SK-N-SH treated with all-trans-retinoic acid at 6 μM for 48 hours (cell line): ENCODE results near the gene SPP1.

ENCODE experiments used
- ATAC-seq: fragments of 200-7000 bp; cut with Tn5 transposase; 3 replicates; pipeline ENCODE4 v1.9.1; 2020; ENCODE audit warnings: mild to moderate bottlenecking, moderate library complexity
- ARNTL ChIP-seq: fragments of 450-650 bp; formaldehyde crosslinking; IDR thresholded peaks from 2 replicates; pipeline ENCODE4 v1.5.0; 2020; ENCODE audit warnings: low read depth, mild to moderate bottlenecking, moderate library complexity, borderline replicate concordance
- BACH2 ChIP-seq: fragments of 250-450 bp; sonication (Bioruptor Pico); IDR thresholded peaks from 2 replicates; pipeline ENCODE4 v1.9.0; 2021; ENCODE audit warnings: mild to moderate bottlenecking, borderline replicate concordance
- CREB5 ChIP-seq: fragments of 250-450 bp; sonication (Bioruptor Pico); IDR thresholded peaks from 2 replicates; pipeline ENCODE4 v1.5.1; 2020; ENCODE audit warnings: low read depth, mild to moderate bottlenecking, moderate library complexity
- ESRRG ChIP-seq: fragments of 250-450 bp; sonication (Bioruptor Pico); IDR thresholded peaks from 2 replicates; pipeline ENCODE4 v1.6.1; 2021; ENCODE audit warnings: mild to moderate bottlenecking
- GLIS3 ChIP-seq: fragments of 250-450 bp; sonication (Bioruptor Pico); IDR thresholded peaks from 2 replicates; pipeline ENCODE4 v1.5.0; 2020; ENCODE audit warnings: mild to moderate bottlenecking, moderate library complexity
- ISL1 ChIP-seq: fragments of 250-450 bp; sonication (Bioruptor Pico); IDR thresholded peaks from 2 replicates; pipeline ENCODE4 v2.1.2; 2022; ENCODE audit warnings: mild to moderate bottlenecking, moderate library complexity
- OSR1 ChIP-seq: fragments of 250-450 bp; sonication (Bioruptor Pico); IDR thresholded peaks from 2 replicates; pipeline ENCODE4 v1.8.0; 2022; ENCODE audit warnings: moderate library complexity, mild to moderate bottlenecking, inconsistent platforms
- PATZ1 ChIP-seq: fragments of 250-450 bp; sonication (Bioruptor Pico); IDR thresholded peaks from 2 replicates; pipeline ENCODE4 v1.8.0; 2020; ENCODE audit warnings: mild to moderate bottlenecking, moderate library complexity, borderline replicate concordance
- PPARA ChIP-seq: fragments of 250-450 bp; sonication (Bioruptor Pico); IDR thresholded peaks from 2 replicates; pipeline ENCODE4 v1.5.0; 2020; ENCODE audit warnings: mild to moderate bottlenecking, borderline replicate concordance
- SNAI2 ChIP-seq: fragments of 250-450 bp; sonication (Bioruptor Pico); IDR thresholded peaks from 2 replicates; pipeline ENCODE4 v1.5.0; 2020; ENCODE audit warnings: mild to moderate bottlenecking, moderate library complexity
- TCF4 ChIP-seq: fragments of 250-450 bp; sonication (Bioruptor Pico); IDR thresholded peaks from 2 replicates; pipeline ENCODE4 v1.8.0; 2021; ENCODE audit warnings: mild to moderate bottlenecking, moderate library complexity, borderline replicate concordance
- TOX ChIP-seq: fragments of 250-450 bp; sonication (Bioruptor Pico); IDR thresholded peaks from 2 replicates; pipeline ENCODE4 v1.8.0; 2021; ENCODE audit warnings: mild to moderate bottlenecking, moderate library complexity, borderline replicate concordance
- ZC3H10 ChIP-seq: fragments of 250-450 bp; sonication (Bioruptor Pico); IDR thresholded peaks from 2 replicates; pipeline ENCODE4 v1.5.1; 2021; ENCODE audit warnings: mild to moderate bottlenecking, moderate library complexity
- ZFP3 ChIP-seq: fragments of 250-450 bp; sonication (Bioruptor Pico); IDR thresholded peaks from 2 replicates; pipeline ENCODE4 v1.5.0; 2020; ENCODE audit warnings: mild to moderate bottlenecking, moderate library complexity
- ZFP30 ChIP-seq: fragments of 450-650 bp; formaldehyde crosslinking; IDR thresholded peaks from 2 replicates; pipeline ENCODE4 v1.5.0; 2022; ENCODE audit warnings: mild to moderate bottlenecking, moderate library complexity
- ZNF565 ChIP-seq: fragments of 450-650 bp; formaldehyde crosslinking; conservative IDR thresholded peaks from 2 replicates; pipeline ENCODE4 v1.5.0; 2020; ENCODE audit warnings: low read depth, mild to moderate bottlenecking, moderate library complexity
- ZNF70 ChIP-seq: fragments of 450-650 bp; formaldehyde crosslinking; IDR thresholded peaks from 2 replicates; pipeline ENCODE4 v1.5.0; 2020; ENCODE audit warnings: mild to moderate bottlenecking, moderate library complexity
- ZNF8 ChIP-seq: fragments of 450-650 bp; formaldehyde crosslinking; IDR thresholded peaks from 2 replicates; pipeline ENCODE4 v1.5.0; 2020; ENCODE audit warnings: mild to moderate bottlenecking, moderate library complexity
- TF ChIP-seq, protein P1 (sequence below): fragments of 250-450 bp; sonication (Bioruptor Pico); IDR thresholded peaks from 2 replicates; pipeline ENCODE4 v1.8.0; 2021; ENCODE audit warnings: low read depth, mild to moderate bottlenecking, moderate library complexity, borderline replicate concordance
- TF ChIP-seq, protein P2 (sequence below): fragments of 250-450 bp; sonication (Bioruptor Pico); IDR thresholded peaks from 2 replicates; pipeline ENCODE4 v1.5.1; 2021; ENCODE audit warnings: mild to moderate bottlenecking, moderate library complexity

SPP1 gene

DNA sequence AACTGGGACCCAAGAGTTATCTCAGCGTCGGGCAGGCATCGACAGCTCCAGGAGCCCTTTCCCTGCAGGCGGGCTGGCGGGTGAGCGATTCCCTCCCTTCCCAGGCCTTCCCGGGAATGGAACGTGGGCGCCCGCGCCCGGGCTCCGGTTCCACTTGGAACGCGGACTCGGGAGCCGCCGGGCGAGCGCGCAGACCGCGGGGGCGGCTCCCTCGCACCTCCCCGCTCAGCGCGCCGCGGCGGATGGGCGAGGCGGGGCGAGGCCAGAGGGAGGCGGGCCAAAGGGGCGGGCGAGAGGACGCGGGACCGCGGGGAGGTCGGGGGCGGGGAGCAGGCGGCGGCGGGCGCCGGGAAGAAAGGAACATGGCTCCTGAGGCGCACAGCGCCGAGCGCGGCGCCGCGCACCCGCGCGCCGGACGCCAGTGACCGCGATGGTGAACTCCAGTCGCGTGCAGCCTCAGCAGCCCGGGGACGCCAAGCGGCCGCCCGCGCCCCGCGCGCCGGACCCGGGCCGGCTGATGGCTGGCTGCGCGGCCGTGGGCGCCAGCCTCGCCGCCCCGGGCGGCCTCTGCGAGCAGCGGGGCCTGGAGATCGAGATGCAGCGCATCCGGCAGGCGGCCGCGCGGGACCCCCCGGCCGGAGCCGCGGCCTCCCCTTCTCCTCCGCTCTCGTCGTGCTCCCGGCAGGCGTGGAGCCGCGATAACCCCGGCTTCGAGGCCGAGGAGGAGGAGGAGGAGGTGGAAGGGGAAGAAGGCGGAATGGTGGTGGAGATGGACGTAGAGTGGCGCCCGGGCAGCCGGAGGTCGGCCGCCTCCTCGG lies 32.0 kb downstream of the SPP1 start, which contains the start of gene PKD2:
Gene PKD2, plus strand, starts transcription at position 332 of the 818 bp plus-strand sequence. Its CDS starts 99 bp downstream, at position 431.
- TF ChIP-seq ARNTL (CRISPR knock-in tag): no peak
- TF ChIP-seq ZC3H10: no peak
- no peak for TF ChIP-seq PPARA (CRISPR knock-in tag)
- no peak for TF ChIP-seq ZNF8 (CRISPR knock-in tag)
- no peak for TF ChIP-seq CREB5 (CRISPR knock-in tag)
- TF ChIP-seq ESRRG (CRISPR knock-in tag): no peak
- no peak for TF ChIP-seq ZFP30 (CRISPR knock-in tag)
- TF ChIP-seq, protein P1, sequence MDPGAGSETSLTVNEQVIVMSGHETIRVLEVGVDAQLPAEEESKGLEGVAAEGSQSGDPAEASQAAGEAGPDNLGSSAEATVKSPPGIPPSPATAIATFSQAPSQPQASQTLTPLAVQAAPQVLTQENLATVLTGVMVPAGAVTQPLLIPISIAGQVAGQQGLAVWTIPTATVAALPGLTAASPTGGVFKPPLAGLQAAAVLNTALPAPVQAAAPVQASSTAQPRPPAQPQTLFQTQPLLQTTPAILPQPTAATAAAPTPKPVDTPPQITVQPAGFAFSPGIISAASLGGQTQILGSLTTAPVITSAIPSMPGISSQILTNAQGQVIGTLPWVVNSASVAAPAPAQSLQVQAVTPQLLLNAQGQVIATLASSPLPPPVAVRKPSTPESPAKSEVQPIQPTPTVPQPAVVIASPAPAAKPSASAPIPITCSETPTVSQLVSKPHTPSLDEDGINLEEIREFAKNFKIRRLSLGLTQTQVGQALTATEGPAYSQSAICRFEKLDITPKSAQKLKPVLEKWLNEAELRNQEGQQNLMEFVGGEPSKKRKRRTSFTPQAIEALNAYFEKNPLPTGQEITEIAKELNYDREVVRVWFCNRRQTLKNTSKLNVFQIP (CRISPR knock-in tag): no peak
- TF ChIP-seq OSR1 (CRISPR knock-in tag): no peak
- no peak for TF ChIP-seq BACH2 (CRISPR knock-in tag)
- TF ChIP-seq, protein P2, sequence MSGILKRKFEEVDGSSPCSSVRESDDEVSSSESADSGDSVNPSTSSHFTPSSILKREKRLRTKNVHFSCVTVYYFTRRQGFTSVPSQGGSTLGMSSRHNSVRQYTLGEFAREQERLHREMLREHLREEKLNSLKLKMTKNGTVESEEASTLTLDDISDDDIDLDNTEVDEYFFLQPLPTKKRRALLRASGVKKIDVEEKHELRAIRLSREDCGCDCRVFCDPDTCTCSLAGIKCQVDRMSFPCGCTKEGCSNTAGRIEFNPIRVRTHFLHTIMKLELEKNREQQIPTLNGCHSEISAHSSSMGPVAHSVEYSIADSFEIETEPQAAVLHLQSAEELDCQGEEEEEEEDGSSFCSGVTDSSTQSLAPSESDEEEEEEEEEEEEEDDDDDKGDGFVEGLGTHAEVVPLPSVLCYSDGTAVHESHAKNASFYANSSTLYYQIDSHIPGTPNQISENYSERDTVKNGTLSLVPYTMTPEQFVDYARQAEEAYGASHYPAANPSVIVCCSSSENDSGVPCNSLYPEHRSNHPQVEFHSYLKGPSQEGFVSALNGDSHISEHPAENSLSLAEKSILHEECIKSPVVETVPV: no peak
- no peak for TF ChIP-seq ZFP3 (CRISPR knock-in tag)
- no peak for TF ChIP-seq SNAI2 (CRISPR knock-in tag)
- TF ChIP-seq, all 23 proteins: peak for 0
- peak; percentile 89 for ATAC-seq

GRCh38 chr4:88008122-88008742 lies 32.7 kb downstream of the SPP1 start:
- peak; percentile 69 for ATAC-seq

DNA sequence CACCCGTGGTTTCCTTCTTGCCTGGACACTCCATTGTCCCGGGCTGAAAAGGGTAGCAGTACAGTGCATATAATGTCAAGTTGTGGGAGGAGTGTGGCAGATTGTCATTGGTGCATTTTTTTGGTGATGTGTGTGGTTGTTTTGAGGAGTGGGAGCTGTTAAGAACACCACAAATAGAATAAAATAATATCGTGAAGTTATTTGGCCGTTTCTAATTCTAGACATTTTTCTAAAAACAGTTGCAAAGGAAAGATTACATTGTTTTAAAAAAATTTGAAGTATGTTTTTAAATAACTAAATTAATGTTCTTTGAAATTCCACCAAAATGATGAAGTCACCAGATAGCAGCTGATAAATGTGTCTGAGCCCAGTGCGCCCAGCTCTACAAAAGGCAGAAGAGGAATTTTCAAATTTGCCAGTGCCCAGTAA lies 33.2 kb downstream of the SPP1 start:
- TF ChIP-seq ISL1 (CRISPR knock-in tag): peak; percentile 77
- peak; percentile 89 for TF ChIP-seq CREB5 (CRISPR knock-in tag)
- no peak for TF ChIP-seq PPARA (CRISPR knock-in tag)
- TF ChIP-seq GLIS3: no peak
- TF ChIP-seq, all 23 proteins: peak for 2
- peak; percentile 50 for ATAC-seq

More at GRCh38 chr4:88008122-88008742, 32.7 kb downstream of the SPP1 start:
- TF ChIP-seq BACH2 (CRISPR knock-in tag) (no peak), ZNF565 (CRISPR knock-in tag) (no peak), CREB5 (CRISPR knock-in tag) (no peak)

DNA sequence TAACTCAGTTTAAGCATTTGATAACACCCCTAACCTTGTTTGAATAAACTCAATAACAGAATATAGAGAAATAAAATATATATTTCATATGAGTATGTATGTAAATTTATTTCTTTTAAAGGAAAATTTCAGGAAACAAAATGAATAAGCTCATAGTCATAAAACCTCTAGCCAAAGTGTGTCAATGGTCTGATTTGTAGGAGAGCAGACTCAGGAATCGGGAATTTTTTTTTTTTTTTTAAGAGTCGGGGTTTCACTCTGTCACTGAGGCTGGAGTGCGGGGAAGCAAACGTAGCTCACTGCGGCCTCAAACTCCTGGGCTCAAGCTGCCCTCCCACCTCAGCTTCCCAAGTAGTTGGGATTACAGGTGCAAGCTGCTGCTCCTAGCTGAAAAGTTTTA lies 34.4 kb downstream of the SPP1 start:
- ATAC-seq: no peak

More for the DNA sequence above, 34.4 kb downstream of the SPP1 start:
- TF ChIP-seq ISL1 (CRISPR knock-in tag): no peak
- no peak for TF ChIP-seq ZNF70
- TF ChIP-seq TOX (CRISPR knock-in tag): no peak
- TF ChIP-seq TCF4: no peak
- no peak for TF ChIP-seq CREB5 (CRISPR knock-in tag)
- no peak for TF ChIP-seq SNAI2 (CRISPR knock-in tag)
- no peak for TF ChIP-seq ARNTL (CRISPR knock-in tag)
- TF ChIP-seq PATZ1 (CRISPR knock-in tag): no peak
- no peak for TF ChIP-seq ZFP30 (CRISPR knock-in tag)
- TF ChIP-seq OSR1 (CRISPR knock-in tag): no peak
- TF ChIP-seq PPARA (CRISPR knock-in tag): no peak
- no peak for TF ChIP-seq ZC3H10
